Measurements from ENCODE around the gene INSM1. TPM values are rescaled to one million over a fixed set of nuclear protein-coding genes. Genes with fewer than 3 reads are reported as not detected.

INSM1 gene
- polyA plus RNA-seq, 1 of the 3 experiments (the other 2 are of a cell fraction), result not detected

DNA sequence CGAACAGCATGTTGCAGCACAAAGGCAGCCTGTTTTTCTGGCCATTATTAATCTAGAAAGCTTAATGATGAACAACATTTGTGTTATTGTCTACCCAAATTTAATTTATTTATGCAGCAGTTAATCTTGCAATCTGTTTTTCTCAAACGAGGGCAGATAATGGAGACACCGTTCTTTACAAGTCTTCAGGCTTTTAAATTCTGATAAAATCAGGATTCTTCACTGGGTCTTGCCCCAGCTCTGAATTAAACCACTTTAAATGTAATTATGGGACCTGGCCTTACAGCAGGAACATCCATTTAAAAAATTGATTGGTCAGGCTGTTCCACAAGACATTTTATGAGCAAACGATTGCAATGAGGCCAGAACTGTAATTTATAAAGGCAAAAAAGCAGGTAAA, 26.5 kb upstream of the INSM1 start:
- H3F3A ChIP-seq (replicated peaks; ENCODE audit: insufficient read depth), result no peaks in the 10 kb centered on the region
- no peak overlapping the region for H3K4me3 ChIP-seq (ENCODE audit: low read depth in 2 of 2, low read length in 1 of 2)
- H3K79me2 ChIP-seq (ENCODE audit: insufficient read depth), result no peaks in the 10 kb centered on the region
- H3K4me1 ChIP-seq (ENCODE audit: control insufficient read depth in 1 of 2, insufficient read depth in 2 of 2, low read depth in 1 of 2, low read length in 1 of 2), result peaks cover 0 to 13% of the 10 kb centered on the region in 2 experiments; a peak in 2 of 4 replicates
- no peaks in the 10 kb centered on the region for H4K20me1 ChIP-seq (ENCODE audit: insufficient read depth)
- no peak overlapping the region for H3K27ac ChIP-seq (ENCODE audit: low read depth in 2 of 2, low read length in 1 of 2)
- no peak overlapping the region for H3K4me2 ChIP-seq
- ChIA-PET CTCF (interaction anchor here (0.8 to 2.5 kb wide), 4 partner anchors 19 to 253 kb away, joined by 3 to 10 read pairs (median 4); no protein-coding TSS in a partner anchor), POLR2A (no interaction called here)
- no peak for TF ChIP-seq TEAD4 (IDR thresholded peaks at IDR 0.05; ENCODE audit: borderline replicate concordance, insufficient read depth)
- no peak for TF ChIP-seq POLR2AphosphoS5 (IDR thresholded peaks at IDR 0.05; ENCODE audit: low read depth, low read length)
- TF ChIP-seq RCOR1 (IDR thresholded peaks at IDR 0.05; ENCODE audit: low read length), result peak; percentile 73
- TF ChIP-seq EP300 (IDR thresholded peaks at IDR 0.05; ENCODE audit: borderline replicate concordance in 1 of 2, low read depth in 1 of 2, low read length in 1 of 2), result peak in 1 of 2 experiments; percentile 37; a peak in 1 of 4 replicates
- TF ChIP-seq GATA2 (CRISPR knock-in tag; IDR thresholded peaks at IDR 0.05), result peak; percentile 60
- TF ChIP-seq, protein P1, sequence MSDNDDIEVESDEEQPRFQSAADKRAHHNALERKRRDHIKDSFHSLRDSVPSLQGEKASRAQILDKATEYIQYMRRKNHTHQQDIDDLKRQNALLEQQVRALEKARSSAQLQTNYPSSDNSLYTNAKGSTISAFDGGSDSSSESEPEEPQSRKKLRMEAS (IDR thresholded peaks at IDR 0.05; ENCODE audit: low read depth), result no peak
- no peaks in the 10 kb centered on the region for H3K36me3 ChIP-seq (replicated peaks in 1 of 2; ENCODE audit: control insufficient read depth in 1 of 2, insufficient read depth in 2 of 2, low read length in 1 of 2)
- no peak overlapping the region for H2AFZ ChIP-seq (ENCODE audit: low read depth)
- no peak overlapping the region for H3K9ac ChIP-seq
- peak; percentile 54 for DNase-seq
- H3K27me3 ChIP-seq (ENCODE audit: insufficient read depth), result no peaks in the 10 kb centered on the region; the same call in 1 of the 2 replicates
- no peaks in the 10 kb centered on the region for H3K9me2 ChIP-seq
- 6% methylated on average over 4 of the region's 4 CpGs for WGBS (ENCODE audit: low lambda C conversion rate)
- no peaks in the 10 kb centered on the region for H3K9me3 ChIP-seq

DNA sequence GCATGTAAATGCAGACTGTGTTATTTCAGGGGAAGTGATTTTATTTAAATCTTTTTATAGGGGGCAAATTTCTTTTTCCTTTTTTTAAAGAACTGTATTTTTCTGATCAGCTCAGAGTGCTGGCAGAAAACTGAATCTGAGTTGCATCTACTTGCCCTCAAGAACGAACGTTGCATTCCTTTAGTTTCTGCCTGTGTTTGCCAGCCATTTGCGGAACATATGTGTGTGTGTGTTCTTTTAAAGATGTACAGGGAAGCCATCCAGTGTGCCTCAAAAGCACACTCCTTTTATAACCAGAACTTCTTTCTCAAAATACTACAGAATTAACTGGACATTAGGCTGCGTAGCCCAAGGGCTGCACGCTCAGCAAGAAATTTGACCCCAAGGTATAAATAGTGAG, 25.8 kb upstream of the INSM1 start:
- 10% methylated on average over 5 of the region's 5 CpGs for WGBS (ENCODE audit: low lambda C conversion rate)
- Histone ChIP-seq H3K9ac (no peak overlapping the region), H3K4me1 (ENCODE audit: control insufficient read depth in 1 of 2, insufficient read depth in 2 of 2, low read depth in 1 of 2, low read length in 1 of 2) (peaks cover 0 to 13% of the 10 kb centered on the region in 2 experiments; a peak in 2 of 4 replicates), H3K79me2 (ENCODE audit: insufficient read depth) (no peaks in the 10 kb centered on the region), H3K9me2 (no peaks in the 10 kb centered on the region), H3K36me3 (replicated peaks in 1 of 2; ENCODE audit: control insufficient read depth in 1 of 2, insufficient read depth in 2 of 2, low read length in 1 of 2) (no peaks in the 10 kb centered on the region), H3K27ac (ENCODE audit: low read depth in 2 of 2, low read length in 1 of 2) (no peak overlapping the region), H4K20me1 (ENCODE audit: insufficient read depth) (no peaks in the 10 kb centered on the region), H3K4me3 (ENCODE audit: low read depth in 2 of 2, low read length in 1 of 2) (peak overlapping the region in 1 of 2 experiments; percentile 23; a peak in 1 of 4 replicates), H3F3A (replicated peaks; ENCODE audit: insufficient read depth) (no peaks in the 10 kb centered on the region), H2AFZ (ENCODE audit: low read depth) (no peak overlapping the region), H3K4me2 (no peak overlapping the region), H3K9me3 (no peaks in the 10 kb centered on the region), H3K27me3 (ENCODE audit: insufficient read depth) (no peaks in the 10 kb centered on the region; the same call in 1 of the 2 replicates)
- ChIA-PET CTCF (interaction anchor here (1.7 to 2.5 kb wide), 2 partner anchors 18 to 105 kb away, joined by 6 to 10 read pairs; no protein-coding TSS in a partner anchor), POLR2A (no interaction called here)
- no peak for DNase-seq
- TF ChIP-seq YY1 (IDR thresholded peaks at IDR 0.05; ENCODE audit: low read depth), result no peak

DNA sequence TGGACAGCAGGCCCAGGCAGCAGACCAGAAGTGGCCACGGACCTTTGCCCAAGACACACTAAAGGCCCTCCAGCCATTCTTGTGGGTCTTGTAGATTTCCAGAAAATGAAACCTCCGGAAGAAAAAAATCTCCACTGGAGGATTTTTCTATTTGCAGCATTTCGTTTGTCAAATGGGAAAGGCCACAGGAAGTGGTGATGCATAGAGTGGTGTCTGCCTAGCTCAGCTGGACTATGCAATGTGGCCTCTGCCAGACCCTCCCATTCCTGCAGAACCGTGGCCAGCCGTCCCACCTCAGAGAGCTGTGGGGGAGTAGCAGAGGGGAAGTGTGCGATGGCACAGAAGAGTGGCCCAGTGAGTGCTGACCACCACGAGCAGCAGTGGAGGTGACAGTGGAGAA, 24.0 kb upstream of the INSM1 start:
- no peak for DNase-seq
- peaks cover 0 to 13% of the 10 kb centered on the region in 2 experiments; a peak in 2 of 4 replicates for H3K4me1 ChIP-seq (ENCODE audit: control insufficient read depth in 1 of 2, insufficient read depth in 2 of 2, low read depth in 1 of 2, low read length in 1 of 2)
- no peaks in the 10 kb centered on the region for H3F3A ChIP-seq (replicated peaks; ENCODE audit: insufficient read depth)
- H3K9ac ChIP-seq, result no peak overlapping the region
- H3K9me2 ChIP-seq, result no peaks in the 10 kb centered on the region
- no peak overlapping the region for H3K4me2 ChIP-seq
- 39% methylated on average over 7 of the region's 7 CpGs for WGBS (ENCODE audit: low lambda C conversion rate)
- H3K79me2 ChIP-seq (ENCODE audit: insufficient read depth), result no peaks in the 10 kb centered on the region
- CTCF ChIA-PET, result interaction anchor here (0.7 kb wide), 1 partner anchor 67 kb away, joined by 3 read pairs; no protein-coding TSS in a partner anchor
- no peaks in the 10 kb centered on the region for H4K20me1 ChIP-seq (ENCODE audit: insufficient read depth)
- no peak overlapping the region for H2AFZ ChIP-seq (ENCODE audit: low read depth)
- H3K27ac ChIP-seq (ENCODE audit: low read depth in 2 of 2, low read length in 1 of 2), result no peak overlapping the region
- H3K4me3 ChIP-seq (ENCODE audit: low read depth in 2 of 2, low read length in 1 of 2), result no peak overlapping the region
- POLR2A ChIA-PET, result no interaction called here
- TF ChIP-seq, protein P2, sequence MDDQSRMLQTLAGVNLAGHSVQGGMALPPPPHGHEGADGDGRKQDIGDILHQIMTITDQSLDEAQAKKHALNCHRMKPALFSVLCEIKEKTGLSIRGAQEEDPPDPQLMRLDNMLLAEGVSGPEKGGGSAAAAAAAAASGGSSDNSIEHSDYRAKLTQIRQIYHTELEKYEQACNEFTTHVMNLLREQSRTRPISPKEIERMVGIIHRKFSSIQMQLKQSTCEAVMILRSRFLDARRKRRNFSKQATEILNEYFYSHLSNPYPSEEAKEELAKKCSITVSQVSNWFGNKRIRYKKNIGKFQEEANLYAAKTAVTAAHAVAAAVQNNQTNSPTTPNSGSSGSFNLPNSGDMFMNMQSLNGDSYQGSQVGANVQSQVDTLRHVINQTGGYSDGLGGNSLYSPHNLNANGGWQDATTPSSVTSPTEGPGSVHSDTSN (IDR thresholded peaks at IDR 0.05), result no peak
- TF ChIP-seq TCF12 (IDR thresholded peaks at IDR 0.05), result no peak
- TF ChIP-seq RFX5 (IDR thresholded peaks at IDR 0.05; ENCODE audit: low read length), result no peak
- TF ChIP-seq ELF1 (IDR thresholded peaks at IDR 0.05), result no peak
- TF ChIP-seq MEF2A (IDR thresholded peaks at IDR 0.05; ENCODE audit: borderline replicate concordance, low read depth), result no peak
- no peak for TF ChIP-seq YY1 (IDR thresholded peaks at IDR 0.05; ENCODE audit: low read depth)
- TF ChIP-seq MXI1 (IDR thresholded peaks at IDR 0.05; ENCODE audit: low read depth, low read length), result no peak
- TF ChIP-seq FOXJ3 (CRISPR knock-in tag; IDR thresholded peaks at IDR 0.05), result no peak
- TF ChIP-seq NFIC (IDR thresholded peaks at IDR 0.05; ENCODE audit: borderline replicate concordance), result no peak
- TF ChIP-seq EP300 (IDR thresholded peaks at IDR 0.05; ENCODE audit: borderline replicate concordance in 1 of 2, low read depth in 1 of 2, low read length in 1 of 2), result no peak
- TF ChIP-seq RXRA (IDR thresholded peaks at IDR 0.05; ENCODE audit: borderline replicate concordance, low read depth), result no peak
- no peak for TF ChIP-seq JUND (IDR thresholded peaks at IDR 0.05)
- no peak for TF ChIP-seq RCOR1 (IDR thresholded peaks at IDR 0.05; ENCODE audit: low read length)
- no peak for TF ChIP-seq TAF1 (IDR thresholded peaks at IDR 0.05; ENCODE audit: borderline replicate concordance, low read depth, low read length)
- TF ChIP-seq, protein P1 (IDR thresholded peaks at IDR 0.05; ENCODE audit: low read depth), result no peak
- H3K27me3 ChIP-seq (ENCODE audit: insufficient read depth), result no peaks in the 10 kb centered on the region; the same call in 1 of the 2 replicates
- no peaks in the 10 kb centered on the region for H3K36me3 ChIP-seq (replicated peaks in 1 of 2; ENCODE audit: control insufficient read depth in 1 of 2, insufficient read depth in 2 of 2, low read length in 1 of 2)
- 0 out of 2 replicates have a peak, but pooled peaks cover 4% of the 10 kb centered on the region for H3K9me3 ChIP-seq

Data from SK-N-SH (cell line).